GM13976 (cell line): Measurements from ENCODE around the gene XCR1.

Source experiments
- DNase-seq: peaks from one replicate; pipeline ENCODE4 v3.0.0; 2012; ENCODE audit warnings: low spot score
- CTCF ChIP-seq: IDR thresholded peaks from 2 replicates; pipeline ENCODE4 v1.5.1; 2012; ENCODE audit warnings: borderline replicate concordance, mild to moderate bottlenecking; ENCODE audit not compliant: insufficient read depth; ENCODE audit errors: extremely low read depth, missing control alignments, control extremely low read depth
- in situ Hi-C: fragments of 300-500 bp; cut with MboI; formaldehyde crosslinking; loops from one replicate; pipeline ENCODE4 v1.12.0; 2022; ENCODE audit warnings: low sequenced_read_pairs, mixed read lengths, inconsistent platforms; ENCODE audit not compliant: unreplicated experiment

XCR1 gene

GRCh38 chr3:45988362-45988761 lies 38.9 kb downstream of the XCR1 start:
- TF ChIP-seq CTCF, result no peak
- DNase-seq, result no peak
- in situ Hi-C loops, result no loop called here

GRCh38 chr3:45987368-45988291 lies 39.7 kb downstream of the XCR1 start:
- in situ Hi-C loops, result no loop called here
- no peak for TF ChIP-seq CTCF
- no peak for DNase-seq

GRCh38 chr3:45986303-45986982 lies 40.8 kb downstream of the XCR1 start:
- no peak for TF ChIP-seq CTCF
- in situ Hi-C loops, result no loop called here
- no peak for DNase-seq

- no peak for DNase-seq
- in situ Hi-C loops, result no loop called here
- TF ChIP-seq CTCF, result no peak
These were observed 41.6 kb downstream of the XCR1 start for GRCh38 chr3:45985532-45986302.

- in situ Hi-C loops, result no loop called here
- DNase-seq, result no peak
- TF ChIP-seq CTCF, result no peak
These were observed 42.7 kb downstream of the XCR1 start for GRCh38 chr3:45984331-45985312.
